GM18505 (cell line): ENCODE results near the gene MALRD1.
"Not testable (repeated sequence)": the region's sequence is repeated elsewhere in the genome, so short reads cannot be mapped to it uniquely, and the experiment has no call there.

Source experiments
- ATAC-seq: cut with Tn5 transposase; IDR thresholded peaks from one replicate; pipeline ENCODE4 v1.9.1; 2021; ENCODE audit not compliant: unreplicated experiment
- POLR2A ChIP-seq: IDR thresholded peaks from 4 replicates; pipeline ENCODE4 v1.6.1; 2011; ENCODE audit warnings: borderline replicate concordance; ENCODE audit not compliant: insufficient read depth, insufficient read length; ENCODE audit errors: extremely low read depth

MALRD1 gene

DNA sequence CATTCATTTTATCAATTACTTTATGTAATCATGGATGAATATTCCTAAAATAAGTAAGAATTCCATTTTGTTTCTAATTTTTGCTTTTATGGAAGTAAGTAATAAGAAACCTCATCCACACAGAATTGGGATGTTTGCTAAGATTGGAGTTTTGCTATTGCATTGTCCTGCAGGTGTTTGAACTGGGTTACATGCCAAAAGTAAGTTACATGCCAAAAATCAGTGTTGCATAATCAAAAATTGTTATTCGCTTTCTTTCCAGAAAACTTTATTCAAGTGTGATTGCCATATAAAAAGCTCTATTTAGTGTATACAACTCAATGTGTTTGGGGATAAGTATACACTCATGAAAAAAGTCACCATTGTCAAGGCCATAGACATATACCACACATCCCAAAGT, 420.9 kb downstream of the MALRD1 start:
- ATAC-seq = no peak
- TF ChIP-seq POLR2A = no peak

DNA sequence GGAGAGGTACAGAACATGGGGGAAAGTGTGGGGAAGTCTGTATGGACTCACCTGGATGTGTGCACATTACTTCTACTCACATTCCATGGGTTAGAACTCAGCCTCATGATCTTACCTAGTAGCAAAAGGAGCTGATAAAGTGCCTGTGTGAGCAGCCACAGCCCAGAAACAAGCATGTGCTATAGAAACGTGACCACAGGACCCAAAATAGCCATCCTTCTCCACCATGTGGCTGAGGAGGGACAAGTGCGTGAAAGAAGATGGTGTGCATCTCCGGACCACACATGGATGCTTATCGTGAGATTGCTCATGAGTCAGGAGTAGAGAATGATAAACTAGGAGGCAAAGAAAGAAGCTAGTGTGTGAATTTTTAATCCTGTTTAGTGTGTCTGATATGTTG, 431.3 kb downstream of the MALRD1 start:
- ATAC-seq = no peak

GRCh38 chr10:19480353-19480752, 431.8 kb downstream of the MALRD1 start:
- no peak for ATAC-seq
- TF ChIP-seq POLR2A = no peak

More for the DNA sequence above, 431.3 kb downstream of the MALRD1 start:
- no peak for TF ChIP-seq POLR2A

- no peak for ATAC-seq
- no peak for TF ChIP-seq POLR2A
Observed at GRCh38 chr10:19483421-19483820, 434.8 kb downstream of the MALRD1 start.

- no peak for TF ChIP-seq POLR2A
- no peak for ATAC-seq
Observed at GRCh38 chr10:19488592-19489280, 440.1 kb downstream of the MALRD1 start.

DNA sequence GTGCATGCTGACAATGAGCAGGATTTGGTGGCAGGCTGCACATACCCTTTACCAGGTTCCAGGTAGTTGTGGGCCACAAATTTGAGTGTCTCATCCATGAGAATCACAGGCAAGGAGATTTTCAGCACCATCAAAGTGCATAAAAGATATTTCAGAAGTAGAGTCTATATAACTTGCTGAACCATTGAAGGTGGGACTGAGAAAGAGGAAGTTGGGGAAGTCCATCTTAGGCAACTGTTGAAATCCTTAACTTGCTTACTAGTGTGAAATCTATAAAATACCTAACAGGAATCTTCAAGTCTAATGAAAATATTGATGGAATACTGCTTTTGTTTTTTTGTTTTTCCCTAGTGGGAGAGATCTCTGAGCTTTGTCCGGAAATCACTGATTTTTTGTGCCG, 442.6 kb downstream of the MALRD1 start:
- ATAC-seq = no peak

DNA sequence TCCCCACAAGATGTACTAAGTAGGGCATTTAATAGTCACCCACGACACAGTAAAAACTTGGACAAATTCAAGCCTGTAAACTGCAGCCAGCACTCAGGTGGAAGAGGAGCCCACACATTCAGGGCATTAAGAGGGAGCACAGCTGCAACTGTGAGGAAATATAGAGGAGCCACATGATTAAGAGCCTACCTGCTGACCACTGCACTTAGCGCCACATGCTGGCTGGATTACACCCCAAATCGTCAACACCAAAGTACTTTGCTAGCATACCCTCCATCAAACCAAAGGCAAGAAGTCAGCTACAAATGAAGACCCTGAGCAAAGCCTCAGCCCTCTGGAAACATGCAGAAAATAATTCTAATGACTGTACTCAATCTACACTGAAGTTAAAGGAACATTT, 445.3 kb downstream of the MALRD1 start:
- ATAC-seq = no peak
- TF ChIP-seq POLR2A = no peak

More for the DNA sequence above, 442.6 kb downstream of the MALRD1 start:
- TF ChIP-seq POLR2A = no peak

DNA sequence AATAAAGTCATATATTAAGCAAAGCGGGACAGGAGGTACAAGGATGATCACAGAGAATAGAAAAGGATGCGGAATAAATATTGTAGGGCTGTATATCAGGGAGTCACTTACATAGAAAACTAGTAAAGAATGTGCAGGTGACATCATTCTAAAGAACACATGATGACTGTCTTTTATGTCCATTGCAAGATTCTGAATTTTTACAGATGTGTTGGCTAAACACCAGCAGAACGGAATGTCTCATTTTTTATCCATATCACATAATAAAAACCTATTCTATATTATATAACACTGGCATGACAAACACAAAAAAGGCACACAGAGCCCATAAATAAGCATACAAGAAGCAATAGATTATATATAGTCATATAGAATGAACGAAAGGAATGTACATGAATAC, 448.4 kb downstream of the MALRD1 start:
- no peak for TF ChIP-seq POLR2A

GRCh38 chr10:19498393-19499290, 450.0 kb downstream of the MALRD1 start:
- TF ChIP-seq POLR2A = no peak
- ATAC-seq = no peak

More for the DNA sequence above, 448.4 kb downstream of the MALRD1 start:
- no peak for ATAC-seq

DNA sequence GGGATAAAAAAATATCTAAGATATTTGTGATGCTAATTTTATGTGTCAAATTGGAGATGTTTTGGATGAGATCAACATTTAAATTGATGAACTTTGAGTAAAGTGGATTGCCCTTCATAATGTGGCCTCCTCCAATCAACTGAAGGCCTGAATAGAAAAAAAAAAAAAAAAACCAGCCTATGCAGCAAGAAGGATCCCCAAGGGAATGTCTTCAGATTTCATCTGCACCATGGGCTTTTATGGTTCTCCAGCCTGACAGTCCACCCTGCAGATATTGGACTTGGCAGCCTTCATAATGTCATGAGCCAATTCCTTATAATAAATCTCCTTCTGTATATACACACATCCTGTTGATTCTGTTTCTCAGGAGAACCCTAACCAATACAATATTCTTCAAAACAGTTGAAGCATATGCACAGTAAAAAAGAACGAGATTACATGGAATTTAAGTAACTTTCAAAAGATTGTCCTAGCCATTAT, 450.7 kb downstream of the MALRD1 start:
- no peak for TF ChIP-seq POLR2A
- ATAC-seq = no peak

DNA sequence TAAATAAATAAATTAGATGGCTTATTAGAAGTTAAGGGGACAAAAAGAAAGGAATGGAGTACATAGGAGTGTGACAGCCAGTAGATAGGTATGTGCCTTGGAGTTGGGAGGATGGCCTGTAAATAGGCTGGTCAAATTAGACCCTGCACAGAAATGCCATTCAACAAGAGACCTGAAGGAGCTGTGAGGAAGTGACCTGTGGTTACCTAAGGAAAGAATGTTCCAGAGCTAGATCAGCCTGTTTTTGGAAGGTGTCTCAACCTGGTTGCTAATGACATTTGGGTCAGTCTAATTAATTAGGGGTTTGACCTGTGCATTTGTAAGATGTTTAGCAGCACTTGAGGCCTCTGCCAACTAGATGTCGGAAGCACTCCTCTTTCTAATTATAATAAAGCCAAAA, 452.4 kb downstream of the MALRD1 start:
- no peak for TF ChIP-seq POLR2A
- ATAC-seq = no peak

GRCh38 chr10:19505320-19506312, 457.0 kb downstream of the MALRD1 start:
- no peak for TF ChIP-seq POLR2A
- no peak for ATAC-seq

DNA sequence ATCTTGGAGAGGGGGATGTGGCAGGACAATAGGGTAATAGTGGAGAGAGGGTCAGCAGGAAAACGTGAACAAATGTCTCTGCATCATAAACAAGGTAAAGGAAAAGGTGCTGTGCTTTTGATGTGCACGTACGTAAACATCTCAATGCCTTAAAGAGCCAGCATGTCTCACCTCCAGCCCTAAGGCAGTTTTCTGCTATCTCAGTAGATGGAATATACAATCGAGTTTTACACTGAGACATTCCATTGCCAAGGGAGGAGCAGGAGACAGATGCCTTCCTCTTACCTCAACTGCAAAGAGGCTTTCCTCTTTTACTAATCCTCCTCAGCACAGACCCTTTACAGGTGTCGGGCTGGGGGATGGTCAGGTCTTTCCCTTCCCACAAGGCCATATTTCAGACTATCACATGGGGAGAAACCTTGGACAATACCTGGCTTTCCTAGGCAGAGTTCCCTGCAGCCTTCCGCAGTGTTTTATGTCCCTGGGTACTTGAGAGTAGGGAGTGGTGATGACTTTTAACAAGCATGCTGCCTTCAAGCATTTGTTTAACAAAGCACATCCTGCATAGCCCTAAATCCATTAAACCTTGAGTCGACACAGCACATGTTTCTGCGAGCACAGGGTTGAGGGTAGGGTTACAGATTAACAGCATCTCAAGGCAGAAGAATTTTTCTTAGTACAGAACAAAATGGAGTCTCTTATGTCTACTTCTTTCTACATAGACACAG, 461.6 kb downstream of the MALRD1 start:
- ATAC-seq = not testable (repeated sequence)

GRCh38 chr10:19518109-19518508, 469.5 kb downstream of the MALRD1 start:
- no peak for ATAC-seq
- TF ChIP-seq POLR2A = no peak
